GM12892 (cell line): Measurements from ENCODE around the gene ATP11A.

Experiments used
- POLR2AphosphoS5 ChIP-seq: IDR thresholded peaks from 2 replicates; pipeline ENCODE4 v1.6.1; 2011; ENCODE audit warnings: low read depth, low read length, control low read depth
- TAF1 ChIP-seq: IDR thresholded peaks from 2 replicates; pipeline ENCODE4 v1.6.1; 2011; ENCODE audit warnings: low read depth, mild to moderate bottlenecking, control low read depth, low read length, borderline replicate concordance

- TF ChIP-seq POLR2AphosphoS5 (no peak), TAF1 (no peak)
These were observed 181.9 kb downstream of the ATP11A start for GRCh38 chr13:112871742-112872141.
